ENCODE data around the gene PALLD. TPM values are rescaled to one million over a fixed set of nuclear protein-coding genes. Genes with fewer than 3 reads are reported as not detected.

Gene PALLD
- total RNA-seq, 1 experiment from 2014 or later, result 166 TPM

- POLR2A ChIA-PET, result interaction anchor here (1.5 to 1.9 kb wide), 2 partner anchors 14 to 17 kb away, joined by 3 to 6 read pairs; no protein-coding TSS in a partner anchor
- CTCF ChIA-PET, result interaction anchor here (1.3 kb wide), 1 partner anchor 16 kb away, joined by 4 read pairs; no protein-coding TSS in a partner anchor
These were observed 108.6 kb downstream of the PALLD start for GRCh38 chr4:168605411-168605810.

More at GRCh38 chr4:168605411-168605810, 108.6 kb downstream of the PALLD start:
- no peaks in the 10 kb centered on the region for H3K9me2 ChIP-seq (ENCODE audit: insufficient read depth)
- ATAC-seq (peak; percentile 55), DNase-seq (ENCODE audit: low read depth, low spot score) (no peak)
- TF ChIP-seq POLR2A (IDR thresholded peaks at IDR 0.05; ENCODE audit: borderline replicate concordance, extremely low read depth, insufficient read depth, insufficient read length) (no peak), ZNF274 (IDR thresholded peaks at IDR 0.05; ENCODE audit: low read depth, low read length) (no peak), CBX3 (IDR thresholded peaks at IDR 0.05; ENCODE audit: low read depth) (0 out of 2 replicates have a peak, but pooled peaks have one; percentile 27), CTCF (IDR thresholded peaks at IDR 0.05 in 2 of 3, conservative IDR thresholded peaks at IDR 0.05 in 1 of 3; ENCODE audit: borderline replicate concordance in 1 of 3, insufficient read depth in 1 of 3, low read depth in 2 of 3, low read length in 2 of 3) (no peak), FOSL1 (IDR thresholded peaks at IDR 0.05; ENCODE audit: low read depth) (peak; percentile 50), SRF (IDR thresholded peaks at IDR 0.05; ENCODE audit: low read depth) (no peak), JUND (IDR thresholded peaks at IDR 0.05) (peak; percentile 54), TCF7L2 (IDR thresholded peaks at IDR 0.05; ENCODE audit: borderline replicate concordance, extremely low read depth, insufficient read depth, insufficient read length) (no peak)
- TF ChIP-seq, protein P1, sequence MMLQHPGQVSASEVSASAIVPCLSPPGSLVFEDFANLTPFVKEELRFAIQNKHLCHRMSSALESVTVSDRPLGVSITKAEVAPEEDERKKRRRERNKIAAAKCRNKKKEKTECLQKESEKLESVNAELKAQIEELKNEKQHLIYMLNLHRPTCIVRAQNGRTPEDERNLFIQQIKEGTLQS (IDR thresholded peaks at IDR 0.05), result no peak
- peaks cover 69 to 87% of the 10 kb centered on the region in 2 experiments for H3K4me1 ChIP-seq (ENCODE audit: control insufficient read depth in 1 of 2, insufficient read depth in 2 of 2, low read length in 2 of 2)
- H3K27ac ChIP-seq (ENCODE audit: low read depth, low read length), result peak overlapping the region; percentile 79
- peak overlapping the region in 1 of 2 experiments; percentile 21; a peak in 1 of 4 replicates for H3K4me3 ChIP-seq (replicated peaks in 1 of 2; ENCODE audit: low read depth in 1 of 2, low read length in 2 of 2)
- no peak overlapping the region for H2AFZ ChIP-seq (ENCODE audit: low read depth, low read length, poor library complexity, severe bottlenecking)
- H3K79me2 ChIP-seq (ENCODE audit: insufficient read depth, low read length), result peaks cover 21% of the 10 kb centered on the region
- no peaks in the 10 kb centered on the region for H3K9me3 ChIP-seq (ENCODE audit: control insufficient read depth in 1 of 2, insufficient read depth in 1 of 2, low read depth in 1 of 2, low read length in 2 of 2)
- no TSS peak for BruUV-seq (replicated peaks)
- intact Hi-C loops (cut with micrococcal nuclease), result no loop called here
- H3K36me3 ChIP-seq (ENCODE audit: control insufficient read depth in 1 of 2, insufficient read depth in 2 of 2, low read length in 2 of 2), result no peaks in the 10 kb centered on the region; a peak in 1 of 4 replicates
- H3K4me2 ChIP-seq (ENCODE audit: low read length), result peak overlapping the region; percentile 66
- RAD21 ChIA-PET (ENCODE audit: low non-redundant PET in 1 of 2, low total read pairs in 2 of 2, uncharacterized antibody in 2 of 2, unreplicated experiment in 2 of 2), result interaction anchor here in 1 of 2 experiments (0.7 kb wide), 1 partner anchor 20 kb away, joined by 3 read pairs; no protein-coding TSS in a partner anchor
- H3K9ac ChIP-seq (ENCODE audit: low read length), result peak overlapping the region; percentile 46
- H3K27me3 ChIP-seq (ENCODE audit: insufficient read depth, low read length), result no peaks in the 10 kb centered on the region
- no peaks in the 10 kb centered on the region for H4K20me1 ChIP-seq (ENCODE audit: insufficient read depth)
